Fibroblast of skin of back (primary cell): ENCODE results near the gene ASXL1.
"Not testable (repeated sequence)": the region's sequence is repeated elsewhere in the genome, so short reads cannot be mapped to it uniquely, and the experiment has no call there.

Experiments used
- DNase-seq: peaks from one replicate; pipeline ENCODE4 v3.0.0-alpha.2; 2013

The ASXL1 gene

DNA sequence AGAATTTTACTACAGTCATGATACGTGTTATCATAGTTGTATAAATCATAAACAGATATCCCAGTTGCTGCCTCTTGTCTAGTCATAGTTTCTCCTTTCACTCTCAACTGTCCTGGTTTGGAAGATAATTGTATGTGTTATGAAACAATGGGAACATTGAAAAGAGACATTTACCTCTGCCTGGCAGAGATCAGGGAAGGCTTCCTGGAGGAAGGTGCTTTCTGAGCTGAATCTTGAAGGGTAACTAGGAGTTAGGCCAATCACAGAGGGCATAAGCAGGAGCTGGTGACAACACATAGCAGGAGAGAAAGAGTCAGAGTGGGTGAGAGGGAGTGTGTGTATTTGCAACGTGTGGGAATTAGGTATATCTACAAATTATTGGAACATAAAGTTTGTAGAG lies 5.4 kb downstream of the ASXL1 start:
- no peak for DNase-seq

DNA sequence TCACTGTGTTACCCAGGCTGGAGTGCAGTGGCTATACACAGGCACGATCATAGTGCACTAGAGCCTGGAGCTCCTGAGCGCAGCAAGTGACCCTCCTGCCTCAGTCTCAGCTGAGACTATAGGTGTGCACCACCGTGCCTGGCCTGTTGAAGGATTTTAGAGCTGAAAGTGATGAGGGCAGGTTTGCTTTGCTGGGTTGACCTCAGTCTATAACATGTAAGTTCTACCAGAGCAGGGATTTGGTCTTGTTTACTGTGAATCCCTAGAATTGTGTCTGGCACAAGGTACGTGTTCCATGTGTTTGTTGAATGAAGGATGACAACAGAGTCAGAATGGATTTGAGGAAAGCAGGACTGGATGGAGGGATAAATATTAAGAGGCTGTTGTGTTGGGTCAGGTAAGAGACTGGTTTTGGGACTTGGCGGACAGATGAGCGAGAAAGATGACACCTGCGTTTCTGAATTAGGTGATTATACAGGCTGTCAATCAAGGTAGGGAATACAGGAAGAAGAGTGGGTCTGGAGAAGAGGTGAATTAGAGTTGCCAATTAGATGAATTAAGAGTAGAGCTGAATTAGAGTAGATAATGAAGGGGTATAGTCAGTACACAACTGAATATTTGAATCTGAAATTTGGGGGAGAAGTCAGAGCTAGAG lies 6.5 kb downstream of the ASXL1 start:
- no peak for DNase-seq

DNA sequence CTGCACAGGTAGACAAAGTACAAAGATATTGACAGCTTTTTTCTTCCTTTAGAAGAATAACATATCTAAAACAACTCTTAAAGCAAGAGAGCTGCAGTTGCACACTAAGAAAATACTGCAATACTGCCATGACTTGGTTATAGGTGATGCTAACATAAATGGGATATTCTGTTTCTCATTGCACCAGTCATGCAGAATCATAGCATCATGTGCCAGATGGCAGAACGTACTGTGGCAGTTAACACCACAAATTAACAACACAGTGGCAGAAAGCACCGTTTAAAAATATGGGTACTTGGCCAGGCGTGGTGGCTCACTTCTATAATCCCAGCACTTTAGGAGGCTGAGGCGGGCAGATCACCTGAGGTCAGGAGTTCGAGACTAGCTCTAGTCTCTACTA lies 7.4 kb downstream of the ASXL1 start:
- DNase-seq = no peak

DNA sequence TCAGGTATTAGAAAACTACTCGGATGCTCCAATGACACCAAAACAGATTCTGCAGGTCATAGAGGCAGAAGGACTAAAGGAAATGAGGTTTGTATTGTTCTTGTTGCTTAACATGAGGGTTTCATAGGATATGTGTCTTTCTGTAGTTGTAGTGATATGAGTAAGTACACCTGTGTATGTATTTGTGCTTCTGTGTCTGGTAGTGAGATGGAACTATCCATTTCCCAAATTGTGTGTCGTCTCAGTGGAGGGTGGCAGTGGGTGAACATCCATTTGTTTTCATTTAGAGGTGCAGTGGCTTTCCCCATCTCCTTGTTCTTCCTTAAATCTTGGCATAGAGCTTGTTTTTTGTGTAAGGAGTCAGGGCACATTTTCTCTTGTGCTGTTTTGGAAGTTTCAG lies 8.2 kb downstream of the ASXL1 start:
- DNase-seq = no peak

DNA sequence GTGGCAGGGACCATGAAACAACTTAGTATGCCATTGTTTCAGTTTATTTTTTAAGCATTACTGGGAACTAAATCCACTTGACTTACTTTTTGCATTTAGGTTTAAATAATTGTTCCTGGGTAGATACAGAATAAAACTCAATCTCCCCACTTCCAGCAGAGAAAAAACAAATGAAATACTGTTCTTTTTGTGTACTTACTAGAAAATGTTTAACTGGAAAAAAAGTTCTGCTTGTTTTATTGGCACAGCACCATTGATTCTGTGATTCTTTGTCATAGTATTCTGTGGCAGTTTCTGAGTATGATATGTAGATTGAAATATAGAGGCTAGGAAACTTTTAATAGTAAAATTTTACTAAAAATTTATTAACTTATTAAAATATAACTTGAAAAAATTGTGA lies 10.2 kb downstream of the ASXL1 start:
- no peak for DNase-seq

DNA sequence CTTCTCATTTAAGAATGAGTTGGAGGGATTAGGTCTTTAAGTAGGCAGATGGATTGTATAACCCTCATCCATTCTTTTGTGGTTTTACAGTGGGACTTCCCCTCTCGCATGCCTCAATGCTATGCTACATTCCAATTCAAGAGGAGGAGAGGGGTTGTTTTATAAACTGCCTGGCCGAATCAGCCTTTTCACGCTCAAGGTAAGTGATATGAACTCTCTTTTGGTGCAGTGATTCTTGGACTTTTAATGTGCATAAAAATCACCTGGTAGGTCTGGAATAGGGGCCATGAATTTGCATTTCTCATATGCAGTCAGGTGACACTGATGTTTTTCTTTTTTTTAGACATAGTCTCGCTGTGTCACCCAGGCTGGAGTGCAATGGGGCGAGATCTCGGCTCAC lies 10.8 kb downstream of the ASXL1 start:
- DNase-seq = peak; percentile 38

DNA sequence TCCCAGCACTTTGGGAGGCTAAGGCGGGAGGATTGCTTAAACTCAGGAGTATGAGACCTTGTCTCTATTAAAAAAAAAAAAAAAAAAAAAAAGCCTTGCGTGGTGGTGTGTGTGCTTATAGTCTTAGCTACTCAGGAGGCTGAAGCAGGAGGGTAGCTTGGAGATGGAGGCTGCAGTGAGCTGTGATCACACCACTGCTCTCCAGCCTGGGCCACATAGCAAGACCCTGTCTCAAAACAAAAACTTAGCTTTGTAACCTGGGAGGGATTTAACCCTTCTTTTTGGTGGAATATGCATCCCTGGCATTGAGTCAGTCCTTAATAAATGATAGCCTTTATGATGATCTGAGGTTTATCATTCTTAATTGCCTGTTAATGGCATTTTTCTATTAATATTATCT lies 12.8 kb downstream of the ASXL1 start:
- DNase-seq = no peak

DNA sequence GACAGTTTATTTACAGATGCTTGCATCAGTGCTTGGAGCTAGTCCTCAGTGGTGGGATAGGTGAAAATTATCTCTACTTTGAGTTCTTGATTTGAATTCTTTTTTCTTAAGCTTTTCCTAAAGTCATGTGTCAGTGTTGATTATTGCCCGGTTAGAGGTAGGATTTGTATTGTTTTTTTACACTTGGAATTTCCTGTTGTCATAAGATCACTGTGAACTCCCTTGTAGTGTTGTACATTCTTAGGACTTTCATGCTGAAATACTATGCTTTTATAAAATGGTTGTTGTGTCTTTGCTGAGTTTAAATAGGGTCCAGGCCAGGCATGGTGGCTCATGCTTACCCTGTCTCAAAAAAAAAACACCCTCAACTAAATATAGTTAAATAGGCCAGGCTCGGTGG lies 20.3 kb downstream of the ASXL1 start:
- no peak for DNase-seq

DNA sequence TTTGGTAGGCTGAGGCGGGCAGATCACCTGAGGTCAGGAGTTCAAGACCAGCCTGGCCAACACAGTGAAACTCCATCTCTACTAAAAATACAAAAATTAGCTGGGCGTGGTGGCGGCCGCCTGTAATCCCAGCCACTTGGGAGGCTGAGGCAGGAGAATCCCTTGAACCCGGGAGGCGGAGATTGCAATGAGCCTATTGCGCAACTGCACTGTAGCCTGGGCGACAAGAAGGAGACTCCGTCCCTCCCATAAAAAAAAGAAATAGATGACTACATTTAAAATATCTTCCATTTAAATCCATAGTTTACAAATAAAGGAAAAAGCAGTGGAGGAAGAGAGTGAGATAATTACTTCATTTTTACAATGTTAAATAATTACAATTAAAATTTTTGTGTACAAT lies 21.9 kb downstream of the ASXL1 start:
- not testable (repeated sequence) for DNase-seq

DNA sequence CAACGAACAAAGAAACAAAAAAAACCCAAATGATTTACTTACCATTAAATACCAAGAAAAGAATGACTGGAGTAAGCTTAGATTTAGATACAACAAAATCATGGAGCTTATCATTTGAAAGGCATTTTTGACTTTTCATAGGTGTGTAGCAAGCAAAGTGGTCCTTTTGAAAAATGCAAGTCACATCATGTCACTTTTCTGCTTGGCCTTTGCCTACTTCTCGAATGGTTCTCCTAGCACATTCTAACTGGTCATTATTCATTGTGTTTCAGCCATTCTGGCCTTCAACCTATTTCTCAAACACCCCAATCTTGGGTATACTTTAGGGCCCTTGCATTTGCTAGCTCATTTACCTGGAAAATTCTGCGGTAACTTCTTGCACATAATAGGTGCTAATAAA lies 22.6 kb downstream of the ASXL1 start:
- DNase-seq = no peak

DNA sequence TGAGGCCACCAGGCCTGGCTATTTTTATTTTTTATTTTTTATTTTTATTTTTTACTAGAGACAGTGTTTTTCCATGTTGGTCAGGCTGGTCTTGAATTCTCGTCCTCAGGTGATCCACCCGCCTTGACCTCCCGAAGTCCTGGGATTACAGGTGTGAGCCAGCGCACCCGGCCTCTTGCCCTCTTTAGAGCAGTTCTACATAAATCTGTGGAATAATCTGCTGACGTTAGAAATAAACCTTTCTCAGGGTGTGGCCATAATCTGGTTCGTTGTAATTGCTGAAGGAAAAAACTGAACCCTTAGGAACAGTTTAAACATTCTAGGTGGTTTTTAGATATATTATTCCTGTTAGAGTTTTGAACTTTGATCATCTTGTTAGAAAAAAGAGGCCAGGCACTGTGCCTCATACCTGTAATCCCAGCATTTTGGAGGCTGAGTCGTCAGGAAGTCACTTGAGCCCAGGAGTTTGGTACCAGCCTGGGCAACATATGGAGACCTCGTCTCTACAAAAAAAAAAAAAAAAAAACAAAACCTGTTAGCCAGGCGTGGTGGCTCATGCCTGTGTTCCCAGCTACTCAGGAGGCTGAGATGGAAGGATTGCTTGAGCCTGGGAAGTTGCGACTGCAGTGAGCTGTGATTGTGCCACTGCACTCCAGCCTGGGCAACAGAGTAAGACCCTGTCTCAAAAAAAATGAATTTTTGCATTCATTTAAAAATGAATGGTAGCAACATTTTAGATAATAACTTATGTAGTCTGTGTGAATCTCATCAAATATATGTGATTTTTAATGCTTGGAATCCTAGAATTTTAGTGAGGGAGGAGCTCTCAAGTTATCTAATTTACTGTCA lies 24.2 kb downstream of the ASXL1 start:
- DNase-seq = no peak

DNA sequence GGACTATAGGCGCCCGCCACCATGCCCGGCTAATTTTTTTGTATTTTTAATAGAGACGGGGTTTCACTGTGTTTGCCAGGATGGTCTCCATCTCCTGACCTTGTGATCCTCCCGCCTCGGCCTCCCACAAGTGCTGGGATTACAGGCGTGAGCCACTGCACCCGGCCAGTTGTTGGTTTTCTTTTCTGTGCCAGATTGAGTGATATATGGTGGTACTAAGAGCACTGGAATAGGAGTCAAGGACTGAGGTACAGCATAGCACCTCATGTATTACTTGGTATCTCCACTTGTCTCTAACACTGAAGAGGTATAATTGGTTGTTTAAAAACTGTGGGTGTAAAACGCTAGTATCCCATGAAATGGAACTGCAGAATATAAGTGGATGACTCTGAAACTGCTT lies 25.3 kb downstream of the ASXL1 start:
- not testable (repeated sequence) for DNase-seq

DNA sequence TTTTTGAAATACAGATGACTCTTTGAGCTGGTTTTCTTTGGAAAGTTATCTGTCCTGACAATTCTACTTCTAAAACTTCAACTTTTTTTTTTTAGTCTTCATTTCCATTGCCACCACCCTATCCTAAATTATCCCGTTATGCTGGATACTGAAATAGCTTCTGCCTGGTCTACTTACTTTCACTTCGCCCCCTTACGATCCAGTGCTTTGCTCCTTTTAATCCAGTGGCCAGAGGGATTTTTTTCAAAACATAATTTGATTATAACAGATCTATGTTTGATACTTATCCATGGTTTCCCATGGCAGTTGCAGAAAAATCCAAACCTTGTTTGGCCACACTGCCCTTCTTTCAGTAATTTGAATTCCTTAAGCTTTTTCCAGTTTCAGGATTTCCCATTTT lies 27.4 kb downstream of the ASXL1 start:
- DNase-seq = no peak

DNA sequence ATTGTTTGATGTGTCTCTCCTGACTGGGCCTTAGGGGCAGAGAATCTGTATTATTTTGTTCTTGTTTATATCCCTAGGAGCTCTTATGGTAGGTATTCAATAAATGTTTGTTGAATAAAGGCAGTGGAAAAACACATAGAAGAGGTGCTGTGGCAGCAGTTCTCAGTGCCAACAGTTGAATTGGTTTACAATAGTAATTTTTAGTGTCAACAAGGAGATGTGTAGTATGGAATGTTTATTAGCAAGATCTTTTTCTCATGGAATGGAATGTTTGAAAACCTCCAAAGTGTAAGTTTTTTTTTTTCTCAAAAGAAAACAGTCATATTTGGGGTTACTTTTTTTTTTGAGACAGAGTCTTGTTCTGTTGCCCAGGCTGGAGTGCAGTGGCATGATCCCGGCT lies 28.0 kb downstream of the ASXL1 start:
- DNase-seq = peak; percentile 29

DNA sequence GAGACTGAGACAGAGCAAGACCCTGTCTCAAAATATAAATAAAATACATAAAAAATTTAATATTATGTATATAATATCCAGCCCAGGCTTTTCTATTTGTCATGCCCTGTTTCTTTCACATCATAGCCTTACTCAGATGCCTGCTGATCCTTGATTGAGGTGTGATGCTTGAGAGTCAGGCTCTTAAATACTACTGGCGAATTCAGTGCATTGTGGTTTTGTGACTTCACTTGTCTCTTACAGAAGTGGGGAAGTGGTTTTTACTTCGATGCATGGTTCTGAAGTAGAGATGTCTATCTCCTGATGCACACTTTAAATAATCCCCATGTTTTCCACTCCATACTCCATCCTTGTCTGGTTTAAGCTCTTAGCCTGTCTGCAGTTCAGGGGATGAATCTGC lies 29.1 kb downstream of the ASXL1 start:
- no peak for DNase-seq

DNA sequence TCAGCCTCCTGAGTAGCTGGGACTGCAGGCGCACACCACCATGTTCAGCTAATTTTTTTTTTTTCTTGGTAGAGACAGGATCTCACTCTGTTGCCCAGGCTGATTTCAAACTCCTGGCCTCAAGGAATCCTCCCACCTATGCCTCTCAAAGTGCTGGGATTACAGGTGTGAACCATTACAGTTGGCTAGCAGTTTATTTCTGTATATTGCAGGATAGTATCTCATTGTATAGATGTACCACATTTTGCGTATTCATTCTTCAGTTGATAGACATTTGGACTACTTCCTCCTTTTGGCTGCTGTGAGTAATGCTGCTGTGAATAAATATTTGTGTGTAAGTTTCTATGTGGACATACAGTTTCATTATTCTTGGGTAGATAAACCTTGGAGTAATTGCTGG lies 32.9 kb downstream of the ASXL1 start:
- no peak for DNase-seq

DNA sequence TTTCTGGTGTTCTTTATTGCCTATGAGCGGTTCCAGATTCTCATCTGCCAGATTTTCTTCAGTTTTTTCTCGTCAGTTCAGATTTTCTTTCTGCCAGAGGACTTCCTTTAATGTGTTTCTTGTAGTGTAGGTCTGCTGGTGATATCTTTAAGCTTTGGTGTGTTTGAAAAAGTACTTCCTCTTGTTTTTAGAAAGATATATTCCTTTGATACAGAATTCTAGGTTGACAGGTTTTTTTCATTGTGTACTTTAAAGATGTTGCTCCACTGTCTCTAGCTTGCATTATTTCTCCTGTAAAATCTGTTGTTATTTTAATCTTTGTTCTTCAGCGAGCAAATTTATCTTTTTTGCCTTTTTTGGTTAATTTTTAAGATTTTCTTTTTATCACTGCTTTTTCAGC lies 36.9 kb downstream of the ASXL1 start:
- no peak for DNase-seq

DNA sequence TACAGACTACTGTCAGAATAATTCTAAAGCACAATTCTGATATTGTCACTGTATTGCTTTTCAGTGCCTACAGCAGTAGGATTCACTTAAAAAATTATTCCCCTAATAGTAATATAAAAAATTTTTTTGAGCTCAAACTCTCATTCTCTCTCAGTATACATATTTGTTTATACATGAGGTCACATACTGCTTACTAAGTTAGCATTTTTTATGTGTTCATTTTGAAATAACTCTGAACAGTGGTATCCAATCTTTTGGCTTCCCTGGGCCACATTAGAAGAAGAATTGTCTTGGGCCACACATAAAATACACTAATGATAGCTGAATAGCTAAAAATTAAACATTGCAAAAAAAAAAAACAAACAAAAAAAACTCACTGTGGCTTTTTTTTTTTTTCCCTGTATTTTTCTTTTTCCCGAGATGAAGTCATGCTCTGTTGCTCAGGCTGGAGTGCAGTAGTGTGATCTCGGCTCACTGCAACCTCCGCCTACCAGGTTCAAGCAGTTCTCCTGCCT lies 38.6 kb downstream of the ASXL1 start:
- no peak for DNase-seq

DNA sequence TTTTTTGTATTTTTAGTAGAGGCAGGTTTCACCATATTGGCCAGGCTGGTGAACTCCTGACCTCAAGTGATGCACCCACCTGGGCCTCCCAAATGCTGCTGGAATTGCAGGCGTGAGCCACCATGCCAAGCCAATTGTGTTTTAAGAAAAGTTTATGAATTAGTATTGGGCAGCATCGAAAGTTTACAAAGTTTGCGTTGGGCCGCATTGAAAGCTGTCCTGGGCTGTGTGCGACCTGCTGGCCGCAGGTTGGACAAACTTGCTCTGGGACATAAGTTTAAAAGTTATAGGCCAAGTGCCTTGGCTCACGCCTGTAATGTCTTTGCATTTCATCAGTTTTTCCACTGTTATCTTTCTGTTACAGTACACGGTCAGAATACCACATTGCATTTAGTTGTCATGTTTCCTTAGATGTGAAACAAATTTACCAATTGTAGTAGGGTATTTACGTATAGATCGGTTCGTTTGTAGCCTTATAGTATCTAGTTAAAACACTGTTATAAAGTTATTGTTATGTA lies 39.5 kb downstream of the ASXL1 start:
- DNase-seq = no peak

DNA sequence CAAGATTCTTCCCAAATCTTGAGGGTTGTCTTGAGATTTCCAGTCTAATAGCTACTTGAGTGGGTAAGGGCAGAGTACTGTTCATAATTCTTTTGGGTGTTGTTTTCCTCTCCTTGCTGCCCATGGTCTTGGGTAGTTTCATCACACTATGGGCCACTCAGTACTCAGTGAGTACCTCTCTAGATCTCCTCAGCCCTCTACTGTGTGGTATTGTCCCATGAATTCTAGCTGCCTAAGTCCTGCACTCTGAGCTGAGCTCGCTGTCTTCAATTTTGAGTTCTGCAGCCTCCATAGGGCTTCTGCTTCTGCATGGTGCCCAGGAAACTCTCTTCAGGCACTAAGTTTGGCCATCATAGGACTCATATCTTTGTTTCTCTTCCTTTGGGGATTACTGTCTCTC lies 42.3 kb downstream of the ASXL1 start:
- no peak for DNase-seq

DNA sequence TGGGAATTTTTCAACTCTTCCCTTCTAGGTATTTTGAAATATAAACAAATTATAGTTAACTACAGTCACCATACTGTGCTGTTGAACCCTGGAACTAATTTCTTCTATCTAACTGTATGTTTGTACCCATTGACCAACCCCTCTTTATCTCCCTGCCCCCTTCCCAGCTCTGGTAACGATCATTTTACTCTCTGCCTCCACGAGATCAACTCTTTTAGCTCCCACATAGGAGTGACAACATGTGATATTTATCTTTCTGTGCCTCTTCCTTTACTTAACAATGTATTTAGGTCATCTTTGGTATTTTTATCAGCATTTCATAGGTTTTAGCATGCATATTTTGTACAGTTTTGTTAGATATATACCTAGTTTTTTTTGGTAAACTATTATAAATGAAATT lies 45.9 kb downstream of the ASXL1 start:
- no peak for DNase-seq

DNA sequence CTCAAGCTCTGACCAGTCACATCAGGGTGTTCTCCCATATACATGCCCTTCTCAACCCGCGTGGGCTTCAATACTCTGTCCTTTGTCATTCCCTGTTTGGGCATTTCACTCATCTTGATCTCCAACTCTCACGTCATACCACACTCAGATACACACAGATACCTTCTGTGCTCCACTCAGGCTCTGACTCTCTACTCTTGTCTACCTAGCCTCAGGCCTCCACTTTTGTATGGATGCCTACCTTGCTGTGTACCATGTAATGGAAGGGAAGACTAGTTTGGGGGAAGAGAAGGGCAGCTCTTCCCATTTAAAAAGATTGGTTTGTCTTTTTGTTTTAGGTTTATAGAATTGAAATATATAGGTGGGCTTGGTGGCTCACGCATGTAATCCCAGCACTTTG lies 48.6 kb downstream of the ASXL1 start:
- no peak for DNase-seq

DNA sequence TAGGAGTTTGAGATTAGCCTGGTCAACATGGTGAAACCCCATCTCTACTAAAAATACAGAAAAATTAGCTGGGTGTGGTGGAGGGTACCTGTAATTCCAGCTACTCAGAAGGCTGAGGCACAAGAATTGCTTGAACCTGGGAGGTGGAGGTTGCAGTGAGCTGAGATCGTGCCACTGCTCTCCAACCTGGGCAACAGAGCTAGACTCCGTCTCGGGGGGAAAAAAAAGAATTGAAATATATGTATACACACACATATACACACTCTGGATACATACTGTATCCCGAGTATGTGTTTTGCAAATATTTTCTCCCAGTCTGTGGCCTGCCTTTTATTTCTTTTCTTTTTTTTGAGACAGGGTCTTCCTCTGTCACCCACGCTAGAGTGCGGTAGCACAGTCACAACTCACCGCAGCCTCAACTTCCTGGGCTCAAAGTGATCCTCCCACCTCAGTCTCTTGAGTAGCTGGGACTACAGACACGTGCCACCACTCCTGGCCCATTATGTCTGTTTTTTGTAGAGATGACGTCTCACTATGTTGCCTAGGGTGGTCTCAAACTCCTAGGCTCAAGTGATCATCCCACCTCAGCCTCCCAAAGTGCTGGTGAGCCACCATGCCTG lies 49.1 kb downstream of the ASXL1 start:
- not testable (repeated sequence) for DNase-seq
